ENCODE data around the gene CSNK2B.

- TF ChIP-seq, protein P1, sequence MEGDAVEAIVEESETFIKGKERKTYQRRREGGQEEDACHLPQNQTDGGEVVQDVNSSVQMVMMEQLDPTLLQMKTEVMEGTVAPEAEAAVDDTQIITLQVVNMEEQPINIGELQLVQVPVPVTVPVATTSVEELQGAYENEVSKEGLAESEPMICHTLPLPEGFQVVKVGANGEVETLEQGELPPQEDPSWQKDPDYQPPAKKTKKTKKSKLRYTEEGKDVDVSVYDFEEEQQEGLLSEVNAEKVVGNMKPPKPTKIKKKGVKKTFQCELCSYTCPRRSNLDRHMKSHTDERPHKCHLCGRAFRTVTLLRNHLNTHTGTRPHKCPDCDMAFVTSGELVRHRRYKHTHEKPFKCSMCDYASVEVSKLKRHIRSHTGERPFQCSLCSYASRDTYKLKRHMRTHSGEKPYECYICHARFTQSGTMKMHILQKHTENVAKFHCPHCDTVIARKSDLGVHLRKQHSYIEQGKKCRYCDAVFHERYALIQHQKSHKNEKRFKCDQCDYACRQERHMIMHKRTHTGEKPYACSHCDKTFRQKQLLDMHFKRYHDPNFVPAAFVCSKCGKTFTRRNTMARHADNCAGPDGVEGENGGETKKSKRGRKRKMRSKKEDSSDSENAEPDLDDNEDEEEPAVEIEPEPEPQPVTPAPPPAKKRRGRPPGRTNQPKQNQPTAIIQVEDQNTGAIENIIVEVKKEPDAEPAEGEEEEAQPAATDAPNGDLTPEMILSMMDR (IDR thresholded peaks at IDR 0.05; ENCODE audit: low read length): no peak
- TF ChIP-seq EZH2 (IDR thresholded peaks at IDR 0.05; ENCODE audit: borderline replicate concordance, low read length): no peak
Observed at GRCh38 chr6:31654574-31655348, 11.1 kb upstream of the CSNK2B start.
